IMR-90 (cell line): ENCODE data around the gene PRTG. TPM values are rescaled to one million over a fixed set of nuclear protein-coding genes. Genes with fewer than 3 reads are reported as not detected.

Experiments
- ATAC-seq: fragments of 200-7000 bp; cut with Tn5 transposase; 2 replicates; pipeline ENCODE4 v1.9.1; 2020; ENCODE audit warnings: low read depth, mild to moderate bottlenecking, moderate library complexity
- BruUV-seq: library from RNA; stranded (reverse); fragments of 400-500 nt; replicated peaks from 2 replicates; lab custom pipeline; 2021; lab: Mats Ljungman, UMichigan
- CTCF ChIA-PET: fragments of 300-600 bp; formaldehyde crosslinking; extraction: SDS; loops from one replicate; lab custom pipeline; 2021; ENCODE audit warnings: antibody characterized with exemption; lab: Yijun Ruan, JAX
- POLR2A ChIA-PET: fragments of 300-600 bp; sonication (Branson Sonifier 250); formaldehyde crosslinking; loops from one replicate; lab custom pipeline; 2022; ENCODE audit warnings: antibody characterized with exemption; ENCODE audit not compliant: unreplicated experiment; lab: Charles Lee
- DNase-seq: peaks from one replicate; pipeline ENCODE4 v3.0.0; 2013
- H2AFZ ChIP-seq: replicated peaks from 2 replicates; pipeline ENCODE3; 2013; ENCODE audit warnings: low read length, mild to moderate bottlenecking; ENCODE audit not compliant: poor library complexity
- H2AK5ac ChIP-seq: 2 replicates; pipeline ENCODE4 v1.6.1; 2013; ENCODE audit warnings: low read depth, low read length, inconsistent platforms
- H2AK9ac ChIP-seq: replicated peaks from 2 replicates; pipeline ENCODE3; 2013; ENCODE audit warnings: mild to moderate bottlenecking, low read depth, low read length, moderate library complexity; ENCODE audit not compliant: poor library complexity
- H2BK120ac ChIP-seq: 2 replicates; pipeline ENCODE4 v1.6.1; 2013; ENCODE audit warnings: low read depth, low read length, inconsistent platforms
- H2BK15ac ChIP-seq: 3 replicates; pipeline ENCODE4 v1.6.1; 2013; ENCODE audit warnings: low read depth, low read length, inconsistent platforms
- H2BK20ac ChIP-seq: 2 replicates; pipeline ENCODE4 v1.6.1; 2013; ENCODE audit warnings: low read depth, mild to moderate bottlenecking, inconsistent platforms, low read length, moderate library complexity
- H2BK5ac ChIP-seq: 2 replicates; pipeline ENCODE4 v1.6.1; 2013; ENCODE audit warnings: mild to moderate bottlenecking, low read depth, low read length, inconsistent platforms; ENCODE audit not compliant: poor library complexity, severe bottlenecking
- H3K14ac ChIP-seq: replicated peaks from 2 replicates; pipeline ENCODE4 v1.6.1; 2013; ENCODE audit warnings: low read depth, low read length, inconsistent platforms
- H3K18ac ChIP-seq: 2 replicates; pipeline ENCODE4 v1.6.1; 2013; ENCODE audit warnings: low read depth, low read length, control low read depth
- H3K23ac ChIP-seq: 2 replicates; pipeline ENCODE4 v1.6.1; 2013; ENCODE audit warnings: low read depth, low read length, inconsistent platforms
- H3K27ac ChIP-seq: 2 replicates; pipeline ENCODE4 v1.5.1; 2013; ENCODE audit warnings: mild to moderate bottlenecking, control low read depth, low read length; ENCODE audit not compliant: insufficient read depth
- H3K27me3 ChIP-seq: 2 replicates; pipeline ENCODE4 v1.6.1; 2013; ENCODE audit warnings: low read length; ENCODE audit not compliant: control insufficient read depth, insufficient read depth
- H3K36me3 ChIP-seq: 2 replicates; pipeline ENCODE4 v1.6.1; 2013; ENCODE audit warnings: low read length, mixed read lengths; ENCODE audit not compliant: control insufficient read depth, insufficient read depth
- H3K4ac ChIP-seq: 2 replicates; pipeline ENCODE4 v1.6.1; 2013; ENCODE audit warnings: low read depth, low read length, inconsistent platforms
- H3K4me1 ChIP-seq: 2 replicates; pipeline ENCODE4 v1.6.1; 2013; ENCODE audit warnings: low read length, mixed read lengths; ENCODE audit not compliant: control insufficient read depth, insufficient read depth
- H3K4me2 ChIP-seq: 2 replicates; pipeline ENCODE4 v1.6.1; 2013; ENCODE audit warnings: low read depth, mild to moderate bottlenecking, control low read depth, low read length, moderate library complexity
- H3K4me3 ChIP-seq: 2 replicates; pipeline ENCODE4 v1.5.1; 2013; ENCODE audit warnings: low read depth, mild to moderate bottlenecking, control low read depth, low read length, moderate library complexity; ENCODE audit not compliant: insufficient read depth
- H3K56ac ChIP-seq: 2 replicates; pipeline ENCODE4 v1.6.1; 2013; ENCODE audit warnings: low read length, inconsistent platforms; ENCODE audit not compliant: insufficient read depth; ENCODE audit errors: extremely low read depth
- H3K79me1 ChIP-seq, 2 experiments: 2 replicates each; pipeline ENCODE4 v1.6.1; 2013; ENCODE audit warnings: low read length in 2 of 2, inconsistent platforms in 1 of 2, low read depth in 1 of 2
- H3K9ac ChIP-seq: 2 replicates; pipeline ENCODE4 v1.6.1; 2013; ENCODE audit warnings: low read depth, low read length, control low read depth
- H3K9me1 ChIP-seq: 2 replicates; pipeline ENCODE4 v1.6.1; 2013; ENCODE audit warnings: low read length, inconsistent platforms; ENCODE audit not compliant: insufficient read depth
- H3K9me3 ChIP-seq: 2 replicates; pipeline ENCODE4 v1.6.1; 2013; ENCODE audit warnings: low read length; ENCODE audit not compliant: control insufficient read depth, insufficient read depth
- H4K20me1 ChIP-seq: 2 replicates; pipeline ENCODE4 v1.6.1; 2013; ENCODE audit warnings: low read length, inconsistent platforms; ENCODE audit not compliant: insufficient read depth
- H4K5ac ChIP-seq: 2 replicates; pipeline ENCODE4 v1.6.1; 2013; ENCODE audit warnings: mild to moderate bottlenecking, low read depth, low read length, control low read depth
- H4K8ac ChIP-seq, 2 experiments: 2 replicates each; pipeline ENCODE4 v1.6.1; 2013; ENCODE audit warnings: low read depth in 2 of 2, low read length in 2 of 2, control low read depth in 1 of 2, inconsistent platforms in 1 of 2
- H4K91ac ChIP-seq: 2 replicates; pipeline ENCODE4 v1.6.1; 2013; ENCODE audit warnings: low read depth, low read length, inconsistent platforms; ENCODE audit not compliant: insufficient read depth
- BHLHE40 ChIP-seq: fragments of 150-350 bp; IDR thresholded peaks from 2 replicates; pipeline ENCODE4 v1.6.1; 2016; ENCODE audit warnings: mild to moderate bottlenecking, low read depth, low read length
- CEBPB ChIP-seq: IDR thresholded peaks from 2 replicates; pipeline ENCODE4 v1.6.1; 2012; ENCODE audit warnings: low read depth, low read length, improper control_type of control experiment
- FOS ChIP-seq: fragments of 150-350 bp; IDR thresholded peaks from 2 replicates; pipeline ENCODE4 v1.6.1; 2016; ENCODE audit warnings: low read depth, low read length
- MAFK ChIP-seq: IDR thresholded peaks from 2 replicates; pipeline ENCODE4 v1.6.1; 2012; ENCODE audit warnings: low read depth, low read length, improper control_type of control experiment
- MAZ ChIP-seq: IDR thresholded peaks from 2 replicates; pipeline ENCODE4 v1.6.1; 2012; ENCODE audit warnings: low read depth, mild to moderate bottlenecking, low read length, improper control_type of control experiment, moderate library complexity, borderline replicate concordance
- MXI1 ChIP-seq: IDR thresholded peaks from 2 replicates; pipeline ENCODE4 v1.6.1; 2012; ENCODE audit warnings: low read depth, mild to moderate bottlenecking, low read length, moderate library complexity, borderline replicate concordance
- NFE2L2 ChIP-seq: fragments of 150-350 bp; IDR thresholded peaks from 2 replicates; pipeline ENCODE4 v1.6.1; 2016; ENCODE audit warnings: low read depth, mild to moderate bottlenecking, low read length
- POLR2A ChIP-seq: IDR thresholded peaks from 2 replicates; pipeline ENCODE4 v1.6.1; 2012; ENCODE audit warnings: mild to moderate bottlenecking, low read depth, low read length
- RCOR1 ChIP-seq: IDR thresholded peaks from 2 replicates; pipeline ENCODE4 v1.6.1; 2012; ENCODE audit warnings: mild to moderate bottlenecking, low read length, improper control_type of control experiment; ENCODE audit not compliant: insufficient replicate concordance
- RFX5 ChIP-seq: IDR thresholded peaks from 2 replicates; pipeline ENCODE4 v1.8.0; 2012; ENCODE audit warnings: low read depth, mild to moderate bottlenecking, low read length, moderate library complexity
- SMC3 ChIP-seq: fragments of 150-350 bp; IDR thresholded peaks from 2 replicates; pipeline ENCODE4 v1.6.1; 2016; ENCODE audit warnings: low read depth, mild to moderate bottlenecking, antibody characterized with exemption, low read length, moderate library complexity
- whole genome bisulfite sequencing, 2 experiments: methylation state at CpG; one replicate each; pipeline versions ENCODE4 v1.1.5 to v1.1.7; 2013; ENCODE audit warnings: missing lambda C conversion rate in 2 of 2; ENCODE audit not compliant: insufficient read length in 1 of 2; ENCODE audit errors: extremely low coverage in 2 of 2; 5-methylcytosine and 5-hydroxymethylcytosine counted together
- dilution Hi-C: fragments of 300-500 bp; cut with HindIII; formaldehyde crosslinking; loops from one replicate; pipeline ENCODE4 v1.14.3; 2018; ENCODE audit warnings: low sequenced_read_pairs; ENCODE audit not compliant: unreplicated experiment
- in situ Hi-C: fragments of 300-500 bp; cut with MboI; formaldehyde crosslinking; loops from 3 replicates; pipeline ENCODE4 v1.14.3; 2019; ENCODE audit warnings: low sequenced_read_pairs, inconsistent platforms, mixed read lengths
- intact Hi-C: fragments of 100-400 bp; cut with micrococcal nuclease; formaldehyde crosslinking; loops from 2 replicates; pipeline ENCODE4 v1.10.0; 2022
- polyA plus RNA-seq, 3 experiments: library from polyadenylated mRNA; depleted of rRNA; stranded (reverse); fragments of >200 nt; gene quantifications; 2 replicates each; pipeline ENCODE4 v1.2.3, GENCODE V29; 2012; ENCODE audit warnings: low replicate concordance in 1 of 3
- total RNA-seq: library from RNA; depleted of rRNA; stranded (reverse); fragments of >200 nt; gene quantifications from 2 replicates; pipeline ENCODE4 v1.2.3, GENCODE V29; 2012
- TF ChIP-seq, protein P1 (sequence below): conservative IDR thresholded peaks from 2 replicates; pipeline ENCODE4 v1.5.1; 2012; ENCODE audit warnings: mild to moderate bottlenecking, low read depth, low read length, improper control_type of control experiment
- TF ChIP-seq, protein P2 (sequence below): fragments of 150-350 bp; IDR thresholded peaks from 2 replicates; pipeline ENCODE4 v1.6.1; 2016; ENCODE audit warnings: low read depth, mild to moderate bottlenecking, low read length, moderate library complexity, borderline replicate concordance
- TF ChIP-seq, protein P3 (sequence below): fragments of 150-350 bp; IDR thresholded peaks from 2 replicates; pipeline ENCODE4 v1.6.1; 2017; ENCODE audit warnings: mild to moderate bottlenecking, antibody characterized with exemption, low read length, low read depth

Gene PRTG
- total and polyA plus RNA-seq, 2 of the 4 experiments (the other 2 are of a cell fraction): 0.99 to 1.4 TPM

DNA sequence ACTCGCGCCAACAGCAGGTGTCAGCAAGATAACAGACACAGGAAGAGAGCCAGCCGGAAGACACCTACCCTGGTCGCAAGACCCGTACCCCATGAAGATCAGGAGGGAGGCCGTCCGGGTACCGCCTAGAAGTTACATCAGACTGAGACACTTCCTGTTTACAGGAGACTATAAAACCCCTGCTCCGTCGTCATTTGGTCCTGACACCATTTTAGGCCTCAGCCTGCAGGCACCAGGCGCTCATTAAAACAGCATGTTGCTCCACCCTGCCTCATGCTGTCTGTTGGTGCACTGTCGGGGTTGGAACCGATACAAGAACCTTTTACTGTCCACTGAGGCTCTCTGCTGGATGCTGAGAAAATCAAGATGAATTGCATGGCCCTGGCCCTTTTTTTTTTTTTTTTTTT is 15.6 kb upstream of the PRTG start:
- Histone ChIP-seq H3K14ac (no peak overlapping the region), H3K4me2 (no peak overlapping the region), H3K9ac (no peak overlapping the region), H3K9me1 (no peaks in the 10 kb centered on the region), H2BK5ac (no peak overlapping the region), H3K27me3 (peaks cover 2% of the 10 kb centered on the region), H3K36me3 (no peaks in the 10 kb centered on the region), H4K91ac (no peak overlapping the region), H4K5ac (no peak overlapping the region), H3K27ac (no peak overlapping the region), H2BK120ac (no peak overlapping the region), H2BK15ac (no peak overlapping the region), H3K4me3 (no peak overlapping the region), H3K9me3 (no peaks in the 10 kb centered on the region), H3K18ac (no peak overlapping the region), H3K23ac (no peak overlapping the region), H4K8ac (no peak overlapping the region), H2AK5ac (no peak overlapping the region), H3K79me1 (no peaks in the 10 kb centered on the region), H3K4me1 (no peaks in the 10 kb centered on the region), H3K4ac (no peak overlapping the region), H4K20me1 (no peaks in the 10 kb centered on the region), H2AFZ (peak overlapping the region; percentile 58), H2AK9ac (no peak overlapping the region), H2BK20ac (no peak overlapping the region), H3K56ac (no peak overlapping the region)
- ChIA-PET POLR2A (no interaction called here), CTCF (no interaction called here)
- 77% methylated on average over 6 of the region's 13 CpGs; no CpG with 5 or more reads in 1 of the 2 experiments for WGBS, 2 experiments
- intact Hi-C loops: no loop called here
- DNase-seq (no peak), ATAC-seq (no peak)
- TF ChIP-seq SMC3 (no peak), MAFK (no peak), RFX5 (no peak), POLR2A (no peak), MAZ (no peak), NFE2L2 (no peak), CEBPB (no peak), FOS (no peak), RCOR1 (no peak), BHLHE40 (no peak), MXI1 (no peak)
- TF ChIP-seq, protein P1, sequence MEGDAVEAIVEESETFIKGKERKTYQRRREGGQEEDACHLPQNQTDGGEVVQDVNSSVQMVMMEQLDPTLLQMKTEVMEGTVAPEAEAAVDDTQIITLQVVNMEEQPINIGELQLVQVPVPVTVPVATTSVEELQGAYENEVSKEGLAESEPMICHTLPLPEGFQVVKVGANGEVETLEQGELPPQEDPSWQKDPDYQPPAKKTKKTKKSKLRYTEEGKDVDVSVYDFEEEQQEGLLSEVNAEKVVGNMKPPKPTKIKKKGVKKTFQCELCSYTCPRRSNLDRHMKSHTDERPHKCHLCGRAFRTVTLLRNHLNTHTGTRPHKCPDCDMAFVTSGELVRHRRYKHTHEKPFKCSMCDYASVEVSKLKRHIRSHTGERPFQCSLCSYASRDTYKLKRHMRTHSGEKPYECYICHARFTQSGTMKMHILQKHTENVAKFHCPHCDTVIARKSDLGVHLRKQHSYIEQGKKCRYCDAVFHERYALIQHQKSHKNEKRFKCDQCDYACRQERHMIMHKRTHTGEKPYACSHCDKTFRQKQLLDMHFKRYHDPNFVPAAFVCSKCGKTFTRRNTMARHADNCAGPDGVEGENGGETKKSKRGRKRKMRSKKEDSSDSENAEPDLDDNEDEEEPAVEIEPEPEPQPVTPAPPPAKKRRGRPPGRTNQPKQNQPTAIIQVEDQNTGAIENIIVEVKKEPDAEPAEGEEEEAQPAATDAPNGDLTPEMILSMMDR: no peak
- TF ChIP-seq, protein P2, sequence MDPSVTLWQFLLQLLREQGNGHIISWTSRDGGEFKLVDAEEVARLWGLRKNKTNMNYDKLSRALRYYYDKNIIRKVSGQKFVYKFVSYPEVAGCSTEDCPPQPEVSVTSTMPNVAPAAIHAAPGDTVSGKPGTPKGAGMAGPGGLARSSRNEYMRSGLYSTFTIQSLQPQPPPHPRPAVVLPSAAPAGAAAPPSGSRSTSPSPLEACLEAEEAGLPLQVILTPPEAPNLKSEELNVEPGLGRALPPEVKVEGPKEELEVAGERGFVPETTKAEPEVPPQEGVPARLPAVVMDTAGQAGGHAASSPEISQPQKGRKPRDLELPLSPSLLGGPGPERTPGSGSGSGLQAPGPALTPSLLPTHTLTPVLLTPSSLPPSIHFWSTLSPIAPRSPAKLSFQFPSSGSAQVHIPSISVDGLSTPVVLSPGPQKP: no peak
- TF ChIP-seq, protein P3, sequence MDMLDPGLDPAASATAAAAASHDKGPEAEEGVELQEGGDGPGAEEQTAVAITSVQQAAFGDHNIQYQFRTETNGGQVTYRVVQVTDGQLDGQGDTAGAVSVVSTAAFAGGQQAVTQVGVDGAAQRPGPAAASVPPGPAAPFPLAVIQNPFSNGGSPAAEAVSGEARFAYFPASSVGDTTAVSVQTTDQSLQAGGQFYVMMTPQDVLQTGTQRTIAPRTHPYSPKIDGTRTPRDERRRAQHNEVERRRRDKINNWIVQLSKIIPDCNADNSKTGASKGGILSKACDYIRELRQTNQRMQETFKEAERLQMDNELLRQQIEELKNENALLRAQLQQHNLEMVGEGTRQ: no peak
- no TSS peak for BruUV-seq
- dilution Hi-C loops: no loop called here
- in situ Hi-C loops: no loop called here
